Measurements from ENCODE around the gene FOXL2NB.

Gene FOXL2NB

DNA sequence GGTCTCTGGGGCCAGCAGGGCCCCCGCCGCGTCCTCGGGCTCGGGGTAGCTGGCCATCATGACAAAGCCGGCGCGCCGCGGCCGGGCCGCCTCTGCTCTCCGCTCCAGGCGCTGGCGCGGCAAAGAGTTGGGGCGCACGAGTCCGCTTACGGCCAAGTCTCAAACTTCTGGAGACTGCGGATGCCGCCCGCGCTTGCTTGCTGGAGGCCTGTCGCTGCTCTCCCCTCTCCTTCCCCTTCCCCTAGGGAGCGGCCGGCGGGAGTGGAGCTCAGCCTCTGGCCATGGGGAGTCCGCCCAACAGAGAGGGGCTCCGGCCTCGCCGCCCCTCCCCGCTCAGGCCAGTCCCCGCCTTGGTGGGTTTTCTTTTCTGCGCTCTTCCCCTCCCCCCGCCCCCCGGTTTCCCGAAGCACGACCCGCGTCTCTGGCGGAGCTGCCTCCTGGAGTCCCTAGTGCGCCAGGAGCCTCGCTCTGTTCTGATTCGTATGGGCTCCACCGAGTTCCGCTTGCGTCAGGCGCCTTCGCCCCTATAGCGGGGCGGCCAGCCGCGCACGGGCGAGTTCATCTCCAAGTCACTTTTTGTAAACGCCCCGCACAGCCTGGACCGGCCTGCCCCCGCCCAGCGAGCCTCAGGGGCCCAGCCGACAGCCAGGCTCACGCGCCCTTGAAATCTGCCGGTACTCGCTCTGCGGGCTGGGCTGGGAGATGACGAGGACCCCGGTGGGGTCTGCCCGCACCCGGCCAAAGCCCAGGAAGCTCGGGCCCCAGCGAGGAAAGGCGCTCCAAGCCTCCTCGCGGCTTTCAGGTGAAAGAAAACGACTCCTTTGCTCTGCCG lies at the start of gene FOXL2NB, which contains the start of gene FOXL2:
FOXL2NB (plus strand) TSS at position 555 of the 832 bp plus-strand sequence; CDS start at position 703, 148 bp downstream.
FOXL2 (minus strand) TSS at position 475 of the 832 bp plus-strand sequence; CDS start at position 60, 415 bp downstream.
- DNase-seq (ENCODE audit: low spot score) = no peak
- TF ChIP-seq, protein P1, sequence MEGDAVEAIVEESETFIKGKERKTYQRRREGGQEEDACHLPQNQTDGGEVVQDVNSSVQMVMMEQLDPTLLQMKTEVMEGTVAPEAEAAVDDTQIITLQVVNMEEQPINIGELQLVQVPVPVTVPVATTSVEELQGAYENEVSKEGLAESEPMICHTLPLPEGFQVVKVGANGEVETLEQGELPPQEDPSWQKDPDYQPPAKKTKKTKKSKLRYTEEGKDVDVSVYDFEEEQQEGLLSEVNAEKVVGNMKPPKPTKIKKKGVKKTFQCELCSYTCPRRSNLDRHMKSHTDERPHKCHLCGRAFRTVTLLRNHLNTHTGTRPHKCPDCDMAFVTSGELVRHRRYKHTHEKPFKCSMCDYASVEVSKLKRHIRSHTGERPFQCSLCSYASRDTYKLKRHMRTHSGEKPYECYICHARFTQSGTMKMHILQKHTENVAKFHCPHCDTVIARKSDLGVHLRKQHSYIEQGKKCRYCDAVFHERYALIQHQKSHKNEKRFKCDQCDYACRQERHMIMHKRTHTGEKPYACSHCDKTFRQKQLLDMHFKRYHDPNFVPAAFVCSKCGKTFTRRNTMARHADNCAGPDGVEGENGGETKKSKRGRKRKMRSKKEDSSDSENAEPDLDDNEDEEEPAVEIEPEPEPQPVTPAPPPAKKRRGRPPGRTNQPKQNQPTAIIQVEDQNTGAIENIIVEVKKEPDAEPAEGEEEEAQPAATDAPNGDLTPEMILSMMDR (IDR thresholded peaks at IDR 0.05; ENCODE audit: borderline replicate concordance, control extremely low read depth, extremely low read depth, insufficient read depth, missing control alignments) = no peak
- in situ Hi-C loops (cut with MboI; ENCODE audit: low sequenced_read_pairs, unreplicated experiment) = no loop called here

DNA sequence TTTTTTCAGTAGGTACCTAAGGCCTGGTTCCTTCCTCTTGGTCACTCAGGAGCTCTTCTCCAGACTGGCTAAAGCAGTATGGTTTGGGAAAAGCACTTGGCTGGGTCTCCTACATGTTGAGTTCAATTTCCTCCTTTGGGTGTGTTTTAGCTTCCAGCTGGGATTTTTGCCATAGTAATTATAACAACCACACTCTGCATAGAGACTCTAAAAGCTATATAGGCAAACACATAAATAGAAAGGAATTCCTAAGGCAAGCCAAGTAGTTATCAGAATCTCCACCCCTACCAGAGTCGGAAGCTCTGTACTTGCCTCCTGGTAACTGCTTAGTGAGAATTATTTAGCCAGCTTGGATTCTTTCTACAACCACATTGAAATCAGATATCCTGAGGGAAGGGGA lies 48.7 kb upstream of the FOXL2NB start:
- in situ Hi-C loops (cut with MboI; ENCODE audit: low sequenced_read_pairs, unreplicated experiment) = no loop called here
- TF ChIP-seq, protein P1 (IDR thresholded peaks at IDR 0.05; ENCODE audit: borderline replicate concordance, control extremely low read depth, extremely low read depth, insufficient read depth, missing control alignments) = no peak
- no peak for DNase-seq (ENCODE audit: low spot score)

DNA sequence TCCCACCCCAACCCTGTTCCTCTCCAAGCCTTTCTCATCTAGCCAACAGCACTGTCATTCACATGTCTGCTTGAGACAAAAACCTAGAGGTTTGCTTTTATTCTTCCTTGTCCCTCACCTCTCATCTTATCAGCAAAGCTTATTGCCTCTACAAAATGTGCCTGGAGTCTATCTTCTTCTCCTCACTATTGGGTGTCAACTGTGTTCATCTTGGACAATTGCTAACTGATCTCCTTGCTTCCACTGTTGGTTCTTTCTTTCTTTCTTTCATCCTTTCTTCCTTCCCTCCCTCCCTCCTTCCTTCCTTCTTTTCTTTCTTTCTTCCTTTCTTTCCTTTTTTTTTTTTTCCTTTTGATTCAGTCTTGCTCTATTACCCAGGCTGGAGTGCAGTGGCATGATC lies 48.3 kb upstream of the FOXL2NB start:
- in situ Hi-C loops (cut with MboI; ENCODE audit: low sequenced_read_pairs, unreplicated experiment) = no loop called here
- DNase-seq (ENCODE audit: low spot score) = no peak
- TF ChIP-seq, protein P1 (IDR thresholded peaks at IDR 0.05; ENCODE audit: borderline replicate concordance, control extremely low read depth, extremely low read depth, insufficient read depth, missing control alignments) = no peak

DNA sequence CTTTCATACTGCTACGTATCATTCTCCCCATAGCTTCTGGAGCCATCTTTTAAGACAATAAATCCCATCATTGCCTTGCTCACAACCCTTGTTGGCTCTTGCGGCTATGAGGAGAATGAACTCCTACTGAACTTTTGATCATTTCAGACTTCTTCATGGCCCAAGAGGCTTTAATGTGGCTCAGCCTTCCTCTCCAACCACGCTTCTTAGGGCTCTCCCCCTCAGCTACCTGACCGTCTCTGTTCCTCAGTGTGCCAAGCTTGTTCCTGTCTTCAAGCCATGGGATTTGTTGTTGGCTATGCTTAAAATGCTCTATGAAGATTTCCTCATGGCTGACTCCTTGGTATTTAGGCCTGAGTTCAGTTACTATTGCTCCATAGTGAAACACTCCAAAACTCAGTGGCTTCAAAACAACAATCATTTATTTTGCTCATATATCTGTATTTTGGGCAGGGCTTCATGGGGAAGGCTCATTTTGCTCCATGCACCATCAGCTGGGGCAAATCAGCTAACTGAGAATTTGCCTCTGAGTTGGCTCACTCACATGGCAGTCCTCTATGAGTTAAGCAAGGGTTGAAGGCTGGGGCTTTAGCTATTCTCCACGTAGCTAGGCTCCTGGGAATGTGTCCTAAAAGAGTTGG lies 47.5 kb upstream of the FOXL2NB start:
- TF ChIP-seq, protein P1 (IDR thresholded peaks at IDR 0.05; ENCODE audit: borderline replicate concordance, control extremely low read depth, extremely low read depth, insufficient read depth, missing control alignments) = no peak
- in situ Hi-C loops (cut with MboI; ENCODE audit: low sequenced_read_pairs, unreplicated experiment) = no loop called here
- DNase-seq (ENCODE audit: low spot score) = no peak

DNA sequence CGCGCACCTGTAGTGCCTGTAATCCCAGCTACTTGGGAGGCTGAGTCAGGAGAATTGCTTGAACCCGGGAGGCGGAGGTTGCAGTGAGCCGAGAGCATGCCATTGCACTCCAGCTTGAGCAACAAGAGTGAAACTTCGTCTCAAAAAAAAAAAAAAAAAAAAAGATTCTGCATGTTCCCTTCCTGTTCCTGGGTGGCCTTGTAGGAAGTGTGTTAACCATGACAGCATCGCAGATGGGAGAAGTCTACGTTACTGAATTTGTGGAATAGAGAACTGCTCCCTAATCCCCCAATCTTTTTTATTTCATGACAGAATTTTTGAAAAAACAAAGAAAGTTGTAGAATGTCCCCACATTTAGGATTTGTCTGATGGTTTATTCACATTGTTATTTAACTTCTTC lies 45.5 kb upstream of the FOXL2NB start:
- in situ Hi-C loops (cut with MboI; ENCODE audit: low sequenced_read_pairs, unreplicated experiment) = no loop called here
- TF ChIP-seq, protein P1 (IDR thresholded peaks at IDR 0.05; ENCODE audit: borderline replicate concordance, control extremely low read depth, extremely low read depth, insufficient read depth, missing control alignments) = no peak
- no peak for DNase-seq (ENCODE audit: low spot score)

DNA sequence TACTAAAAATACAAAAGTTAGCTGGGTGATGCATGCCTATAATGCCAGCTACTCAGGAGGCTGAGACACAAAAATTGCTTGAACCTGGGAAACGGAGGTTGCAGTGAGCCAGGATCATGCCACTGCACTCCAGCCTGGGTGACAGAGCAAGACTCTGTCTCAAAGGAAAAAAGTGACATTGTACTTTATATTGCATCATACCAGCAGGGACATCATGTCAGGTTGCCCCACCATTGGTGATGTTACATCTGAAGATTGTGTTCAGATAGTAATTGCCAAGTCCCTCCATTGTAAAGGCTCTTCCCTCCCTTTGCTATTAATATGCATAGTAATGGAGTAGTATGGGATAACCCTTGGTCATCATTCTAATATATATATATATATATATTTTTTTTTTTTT lies 44.8 kb upstream of the FOXL2NB start:
- no peak for DNase-seq (ENCODE audit: low spot score)
- in situ Hi-C loops (cut with MboI; ENCODE audit: low sequenced_read_pairs, unreplicated experiment) = no loop called here
- TF ChIP-seq, protein P1 (IDR thresholded peaks at IDR 0.05; ENCODE audit: borderline replicate concordance, control extremely low read depth, extremely low read depth, insufficient read depth, missing control alignments) = no peak
